DND-41 (cell line): Measurements from ENCODE around the gene NLRC3.

Source experiments
- EZH2 ChIP-seq: IDR thresholded peaks from 3 replicates; pipeline ENCODE4 v1.6.1; 2012; ENCODE audit warnings: borderline replicate concordance, low read depth, mild to moderate bottlenecking, moderate library complexity, low read length, inconsistent platforms; ENCODE audit not compliant: severe bottlenecking
- TF ChIP-seq, protein P1 (sequence below): IDR thresholded peaks from 2 replicates; pipeline ENCODE4 v1.5.1; 2012; ENCODE audit warnings: borderline replicate concordance, low read length, moderate library complexity, mild to moderate bottlenecking; ENCODE audit not compliant: poor library complexity, severe bottlenecking; ENCODE audit errors: extremely low read depth

DNA sequence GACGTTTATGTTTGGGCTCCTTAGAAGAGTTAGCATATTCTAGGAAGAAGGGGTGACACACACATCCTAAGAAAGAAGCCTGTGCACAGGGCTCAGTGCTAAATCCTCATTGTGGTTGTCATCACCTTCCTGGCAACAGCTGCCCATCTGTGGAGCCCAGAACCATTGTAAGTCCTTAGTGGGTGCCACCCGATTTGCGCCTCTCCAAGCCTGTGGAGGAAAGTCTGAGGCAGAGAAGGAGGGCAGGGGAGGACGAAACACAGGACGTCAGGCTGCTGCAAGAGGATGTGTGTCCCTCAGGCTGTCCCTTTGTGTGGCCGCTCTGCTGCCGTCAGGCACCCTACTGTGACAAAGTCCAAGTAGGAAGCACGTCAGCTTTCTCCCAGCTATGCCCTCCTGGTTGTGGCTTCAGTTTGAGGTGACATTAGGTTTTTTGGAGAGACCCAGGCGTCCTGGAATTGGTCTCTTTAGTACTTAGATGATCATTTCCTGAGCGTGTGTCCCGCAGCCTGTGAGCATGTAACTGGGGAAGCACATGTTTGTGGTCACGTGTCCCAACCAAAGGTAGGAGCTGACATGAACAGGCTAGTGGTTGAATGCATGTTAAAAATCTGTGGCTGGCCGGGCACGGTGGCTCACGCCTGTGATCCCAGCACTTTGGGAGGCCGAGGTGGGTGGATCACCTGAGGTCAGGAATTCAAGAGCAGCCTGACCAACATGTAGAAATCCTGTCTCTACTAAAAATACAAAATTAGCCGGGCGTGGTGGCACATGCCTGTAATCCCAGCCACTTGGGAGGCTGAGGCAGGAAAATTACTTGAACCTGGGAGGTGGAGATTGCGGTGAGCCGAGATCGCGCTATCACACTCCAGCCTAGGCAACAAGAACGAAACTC, 65.7 kb downstream of the NLRC3 start:
- TF ChIP-seq, protein P1, sequence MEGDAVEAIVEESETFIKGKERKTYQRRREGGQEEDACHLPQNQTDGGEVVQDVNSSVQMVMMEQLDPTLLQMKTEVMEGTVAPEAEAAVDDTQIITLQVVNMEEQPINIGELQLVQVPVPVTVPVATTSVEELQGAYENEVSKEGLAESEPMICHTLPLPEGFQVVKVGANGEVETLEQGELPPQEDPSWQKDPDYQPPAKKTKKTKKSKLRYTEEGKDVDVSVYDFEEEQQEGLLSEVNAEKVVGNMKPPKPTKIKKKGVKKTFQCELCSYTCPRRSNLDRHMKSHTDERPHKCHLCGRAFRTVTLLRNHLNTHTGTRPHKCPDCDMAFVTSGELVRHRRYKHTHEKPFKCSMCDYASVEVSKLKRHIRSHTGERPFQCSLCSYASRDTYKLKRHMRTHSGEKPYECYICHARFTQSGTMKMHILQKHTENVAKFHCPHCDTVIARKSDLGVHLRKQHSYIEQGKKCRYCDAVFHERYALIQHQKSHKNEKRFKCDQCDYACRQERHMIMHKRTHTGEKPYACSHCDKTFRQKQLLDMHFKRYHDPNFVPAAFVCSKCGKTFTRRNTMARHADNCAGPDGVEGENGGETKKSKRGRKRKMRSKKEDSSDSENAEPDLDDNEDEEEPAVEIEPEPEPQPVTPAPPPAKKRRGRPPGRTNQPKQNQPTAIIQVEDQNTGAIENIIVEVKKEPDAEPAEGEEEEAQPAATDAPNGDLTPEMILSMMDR: no peak
- TF ChIP-seq EZH2: no peak
